ENCODE measurements around the gene RIPK1. TPM values are rescaled to one million over a fixed set of nuclear protein-coding genes. Genes with fewer than 3 reads are reported as not detected.
"Not testable (repeated sequence)": the region's sequence is repeated elsewhere in the genome, so short reads cannot be mapped to it uniquely, and the experiment has no call there.

Gene RIPK1
- total RNA-seq: 10 to 100 TPM; 30.2 to 35.0 TPM
- long read RNA-seq, full-length matches to known transcripts: 11 of 22 reads
- long read RNA-seq, partial matches to known transcripts: 3 of 22 reads
- long read RNA-seq, other reads (novel, unspliced or antisense): 8 of 22 reads

DNA sequence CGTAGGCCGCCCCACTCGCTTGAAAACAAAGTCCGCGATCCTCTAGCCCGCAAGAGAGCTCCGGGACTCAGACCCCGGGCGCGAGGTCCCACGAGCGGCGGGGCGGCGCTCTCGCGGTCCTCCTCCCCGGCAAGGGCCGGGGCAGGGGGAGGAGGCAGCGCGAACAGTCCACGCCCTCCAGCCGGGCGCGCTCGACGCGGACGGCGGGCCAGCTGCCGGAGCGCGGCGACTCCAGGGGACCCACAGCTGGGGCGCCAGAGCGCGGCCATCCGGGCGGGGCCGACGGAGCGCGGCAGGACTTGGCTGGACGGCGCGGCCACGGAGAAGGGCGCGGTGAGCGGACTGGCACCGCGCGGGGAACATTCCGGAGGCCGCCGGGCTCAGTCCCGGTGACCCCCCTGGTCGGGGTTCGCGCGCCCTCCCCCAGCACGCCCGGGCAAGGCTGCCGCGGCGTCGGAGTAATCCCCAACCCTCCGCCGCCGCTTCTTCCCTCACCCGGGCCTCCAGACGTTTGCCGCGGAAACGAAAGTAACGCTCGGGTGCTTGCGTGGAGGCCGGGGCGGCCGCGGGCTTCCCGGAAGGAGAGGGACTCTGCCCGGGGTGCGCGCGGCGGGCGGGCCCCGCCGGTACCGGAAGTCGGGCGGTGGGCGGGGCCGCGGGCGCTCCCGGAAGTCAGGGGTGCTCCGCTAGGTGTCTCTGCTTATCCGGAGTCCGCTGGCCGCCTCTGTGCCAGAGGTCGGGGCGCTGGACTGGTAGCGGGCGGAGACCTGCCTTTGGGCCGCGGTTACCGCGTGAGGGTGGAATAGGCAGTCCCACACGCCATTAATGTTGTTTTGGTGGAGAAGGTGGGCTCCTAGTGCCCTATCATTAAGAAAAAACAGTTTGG, at the start of gene RIPK1:
Gene RIPK1, plus strand, starts transcription at position 166 of the 886 bp plus-strand sequence. CDS start 8,330 bp downstream, outside the sequence.
- ATAC-seq (peak; percentile 81), DNase-seq (peak; percentile 95 to 98)
- intact Hi-C loops (cut with DNase I, micrococcal nuclease): no loop called here

DNA sequence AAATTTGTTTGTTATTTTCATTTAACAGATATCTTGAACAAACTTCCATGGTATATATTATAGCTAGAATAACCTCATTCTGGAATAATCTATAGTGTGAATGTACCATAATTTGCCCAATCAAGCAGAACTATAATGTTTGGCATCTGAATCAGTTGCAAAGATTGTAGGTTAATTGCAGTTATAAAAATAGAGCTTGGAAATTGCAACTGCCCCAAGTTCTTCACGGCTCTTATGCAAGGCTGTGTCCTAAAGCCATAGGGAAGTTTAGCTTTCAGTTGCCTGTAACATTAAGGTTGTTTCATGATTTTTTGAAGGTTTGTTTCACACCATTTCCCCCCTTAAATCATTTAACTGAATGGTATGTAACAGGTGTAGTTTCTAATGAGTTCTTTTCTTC, 49.2 kb upstream of the RIPK1 start:
- intact Hi-C loops (cut with DNase I, micrococcal nuclease): no loop called here
- DNase-seq (no peak), ATAC-seq (peak; percentile 59)

DNA sequence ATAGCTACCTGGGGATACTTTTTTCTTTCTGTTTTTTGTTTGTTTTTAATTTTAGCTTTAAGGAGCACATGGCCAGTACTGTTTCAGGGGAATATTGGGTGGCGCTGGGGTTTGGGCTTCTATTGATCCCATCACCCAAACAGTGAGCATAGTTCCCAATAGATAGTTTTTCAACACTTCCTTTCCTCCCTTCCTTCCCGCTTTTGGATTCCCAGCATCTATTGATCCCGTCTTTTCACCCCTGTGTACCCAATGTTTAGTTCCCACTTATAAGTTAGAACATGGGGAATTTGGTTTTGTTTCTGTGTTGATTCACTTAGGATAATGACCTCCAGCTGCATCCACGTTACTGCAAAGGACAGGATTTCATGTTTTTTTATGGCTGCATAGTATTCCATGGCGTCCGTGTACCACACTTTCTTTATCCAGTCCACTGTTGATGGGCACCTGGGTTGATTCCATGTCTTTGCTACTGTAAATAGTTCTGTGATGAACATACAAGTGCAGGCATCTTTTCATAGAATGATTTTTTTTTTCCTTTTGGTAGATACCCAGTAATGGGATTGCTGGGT, 48.5 kb upstream of the RIPK1 start:
- intact Hi-C loops (cut with DNase I, micrococcal nuclease): no loop called here
- ATAC-seq (no peak), DNase-seq (no peak)

DNA sequence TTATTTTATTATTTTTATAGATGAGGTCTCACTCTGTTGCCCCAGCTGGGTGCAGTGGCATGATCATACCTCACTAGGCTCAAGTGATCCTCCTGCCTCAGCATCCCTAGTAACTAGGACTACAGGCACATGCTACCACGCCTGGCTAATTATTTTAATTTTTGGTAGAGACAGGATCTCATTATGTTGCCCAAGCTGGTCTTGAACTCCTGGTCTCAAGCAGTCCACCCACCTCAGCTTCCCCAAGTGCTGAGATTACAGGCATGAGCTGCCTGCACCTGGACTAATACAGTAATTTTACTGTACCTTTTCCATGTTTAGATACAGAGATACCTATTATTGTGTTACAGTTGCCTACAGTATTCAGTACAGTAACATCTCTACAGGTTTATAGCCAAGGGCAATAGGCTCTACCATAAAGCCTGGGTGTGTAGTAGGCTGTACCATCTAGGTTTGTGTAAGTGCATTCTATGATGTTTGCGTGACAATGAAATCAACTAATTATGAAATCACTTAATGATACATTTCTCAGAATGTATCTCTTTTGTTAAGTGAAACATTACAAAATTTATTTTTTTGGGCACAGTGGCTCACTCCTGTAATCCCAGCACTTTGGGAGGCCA, 47.2 kb upstream of the RIPK1 start:
- DNase-seq; intact Hi-C loops (cut with DNase I, micrococcal nuclease): not testable (repeated sequence)
- peak; percentile 51 for ATAC-seq

DNA sequence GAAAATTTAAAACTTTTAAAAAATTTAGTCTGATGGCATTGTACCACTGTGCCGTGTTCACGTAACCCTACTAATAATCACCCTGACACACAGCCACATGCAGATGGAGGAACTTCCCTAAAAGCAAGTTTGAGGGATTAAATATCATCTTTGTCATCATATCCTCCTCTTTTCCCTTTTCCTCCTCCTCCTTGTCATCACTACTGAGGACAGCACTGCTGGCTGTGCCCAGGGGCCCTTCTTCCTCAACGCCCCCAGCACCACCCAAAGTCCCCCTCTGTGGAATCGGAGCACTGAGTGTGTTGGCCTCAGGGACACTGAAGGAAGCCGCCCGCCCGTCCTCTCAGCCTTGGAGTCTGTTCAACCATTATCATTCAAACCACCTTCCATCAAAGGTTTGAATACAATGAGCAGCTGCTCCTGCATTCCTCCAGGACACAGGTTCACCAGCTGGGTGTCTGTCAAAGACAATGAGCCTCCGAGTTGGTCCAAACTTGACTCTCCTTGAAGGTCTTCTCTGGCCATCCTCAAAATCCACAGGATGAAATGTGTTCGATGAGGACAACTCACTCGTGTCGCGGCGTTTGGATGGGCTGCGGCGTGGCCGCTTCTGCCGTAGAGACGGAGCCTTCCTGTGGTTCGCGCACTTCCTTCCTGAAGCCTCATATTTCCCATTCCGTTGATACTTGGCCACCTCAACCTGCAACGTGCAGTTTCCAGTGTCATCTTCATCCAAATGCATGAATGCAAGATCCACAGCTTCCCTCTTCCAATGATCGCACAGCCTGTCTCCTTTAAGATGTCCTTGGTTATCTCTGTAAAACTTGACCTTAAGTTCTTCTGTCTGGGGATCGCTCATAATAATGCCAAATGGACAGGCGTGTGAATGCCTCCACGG, 45.3 kb upstream of the RIPK1 start:
- DNase-seq (peak in 1 of 2 donors; percentile 45), ATAC-seq (peak; percentile 23)
- intact Hi-C loops (cut with DNase I, micrococcal nuclease): no loop called here

DNA sequence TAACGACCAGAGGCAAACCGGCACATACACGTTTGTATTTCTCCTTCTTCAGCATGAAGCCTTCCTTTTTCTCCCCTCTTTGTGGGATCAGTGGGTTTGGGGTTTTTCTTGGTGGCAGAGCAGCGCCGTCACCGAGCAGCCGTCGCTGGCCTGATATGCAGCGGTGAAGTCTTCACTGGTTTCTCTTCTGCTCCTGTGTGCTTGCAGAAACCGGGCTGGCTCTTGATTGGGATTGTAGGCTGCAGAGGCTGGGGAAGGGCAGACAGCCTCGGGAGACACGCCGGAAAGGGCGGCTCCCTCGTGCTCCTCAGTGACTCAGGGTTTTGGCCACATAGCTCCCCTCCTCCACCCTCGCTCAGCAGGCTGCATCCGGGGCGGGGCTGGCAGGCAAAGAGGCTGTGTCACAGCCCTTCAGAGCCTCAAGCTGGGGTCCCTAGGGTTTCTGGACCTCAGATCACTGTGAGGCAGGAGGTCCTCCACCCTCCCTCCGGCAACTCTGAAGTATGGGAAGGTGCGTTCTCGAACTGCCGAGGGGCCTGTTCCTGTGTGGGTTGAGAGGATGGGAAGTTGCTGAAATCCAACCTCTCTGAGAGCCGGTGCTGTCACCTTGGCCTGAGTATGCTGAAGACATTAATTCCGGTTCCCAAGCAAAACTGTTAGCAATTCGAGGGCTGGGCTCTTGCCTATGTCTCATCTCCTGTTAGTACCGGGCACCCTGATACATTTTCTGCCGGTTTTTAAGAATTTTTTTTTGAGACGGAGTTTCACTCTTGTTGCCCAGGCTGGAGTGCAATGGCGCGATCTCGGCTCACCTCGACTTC, 44.4 kb upstream of the RIPK1 start:
- peak; percentile 96 for ATAC-seq
- intact Hi-C loops (cut with DNase I, micrococcal nuclease): no loop called here
- peak; percentile 91 to 94 for DNase-seq

DNA sequence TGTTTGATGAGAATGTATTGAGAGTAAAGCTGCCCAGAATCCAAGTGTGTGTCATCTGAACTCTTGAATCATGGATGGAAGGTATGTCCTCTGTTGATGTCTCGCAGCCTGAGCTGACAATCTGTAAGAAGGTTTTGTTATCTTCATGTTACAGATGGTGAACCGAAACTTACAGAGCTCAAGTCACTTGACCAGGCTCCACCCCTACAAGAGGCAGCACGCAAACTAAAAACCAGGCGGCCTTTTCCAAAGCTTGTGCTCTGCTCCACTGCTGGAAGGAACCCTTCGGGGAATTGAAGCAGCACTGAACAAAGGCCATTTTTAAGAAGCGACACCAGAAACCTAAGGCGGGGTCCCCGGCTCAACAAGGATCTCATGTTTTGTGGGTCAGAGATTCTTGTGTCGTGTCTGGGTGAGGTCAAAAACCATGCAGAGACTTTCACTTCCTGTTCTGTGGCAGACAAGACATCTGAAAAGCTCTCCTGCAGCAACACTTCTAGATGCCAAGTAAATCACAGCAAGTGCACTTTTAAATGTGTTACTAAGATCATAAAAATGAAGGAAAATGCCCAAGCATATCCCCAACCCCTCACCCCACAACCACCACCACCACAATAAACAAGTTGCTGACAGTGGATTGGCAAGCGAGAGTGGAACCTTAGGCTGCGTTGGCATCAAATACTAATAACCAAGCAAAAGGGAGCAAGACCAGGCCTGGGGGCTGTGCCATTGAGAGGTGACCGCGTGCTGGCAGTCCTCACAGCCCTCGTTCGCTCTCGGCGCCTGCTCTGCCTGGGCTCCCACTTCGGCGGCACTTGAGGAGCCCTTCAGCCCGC, 41.3 kb upstream of the RIPK1 start:
- intact Hi-C loops (cut with DNase I, micrococcal nuclease): no loop called here
- DNase-seq: no peak
- ATAC-seq: no peak

DNA sequence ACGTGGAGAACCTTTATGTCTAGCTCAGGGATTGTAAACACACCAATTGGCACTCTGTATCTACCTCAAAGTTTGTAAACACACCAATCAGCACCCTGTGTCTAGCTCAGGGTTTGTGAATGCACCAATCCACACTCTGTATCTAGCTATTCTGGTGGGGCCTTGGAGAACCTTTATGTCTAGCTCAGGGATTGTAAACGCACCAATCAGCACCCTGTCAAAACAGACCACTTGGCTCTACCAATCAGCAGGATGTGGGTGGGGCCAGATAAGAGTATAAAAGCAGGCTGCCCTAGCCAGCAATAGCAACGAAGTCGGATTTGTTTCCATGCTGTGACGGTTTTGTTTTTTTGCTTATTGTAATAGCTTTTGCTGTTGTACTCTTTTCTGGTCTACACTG, 40.1 kb upstream of the RIPK1 start:
- ATAC-seq; DNase-seq; intact Hi-C loops (cut with DNase I, micrococcal nuclease): not testable (repeated sequence)

DNA sequence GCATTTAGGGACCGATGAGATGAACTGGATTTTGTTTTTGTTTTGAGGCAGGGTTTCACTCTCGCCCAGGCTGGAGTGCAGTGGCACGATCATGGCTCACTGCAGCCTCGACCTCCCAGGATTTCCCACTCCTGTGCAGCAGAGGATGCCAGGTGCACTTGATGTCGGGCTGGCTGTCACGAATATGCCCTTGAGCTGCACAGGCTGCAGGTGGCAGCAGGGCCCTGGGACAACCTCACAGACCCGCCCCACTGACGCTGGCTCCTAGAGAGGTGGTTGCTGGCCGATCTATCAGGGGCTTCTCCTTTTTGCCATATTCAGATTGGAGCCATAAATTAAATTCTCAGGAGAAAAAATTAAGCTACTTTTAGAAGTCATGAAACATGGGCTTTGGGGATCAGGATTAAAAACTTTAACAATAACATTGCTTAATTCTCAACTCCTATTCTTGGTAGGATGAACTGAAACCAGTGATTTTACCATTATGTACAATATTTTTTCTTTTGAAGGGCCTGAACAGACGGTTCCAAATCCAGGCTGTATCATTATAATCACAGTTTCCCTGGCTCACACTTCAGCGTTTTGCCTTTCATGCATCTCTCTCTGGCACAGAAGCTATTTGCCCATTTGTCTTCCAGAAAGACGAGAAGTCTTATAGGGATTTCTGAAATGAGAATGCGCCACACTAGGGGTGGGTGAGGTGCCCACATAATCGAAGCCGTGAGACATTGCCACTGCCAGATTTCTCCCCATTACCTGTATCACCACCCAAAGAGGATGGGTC, 36.2 kb upstream of the RIPK1 start:
- DNase-seq (no peak), ATAC-seq (peak; percentile 66)
- intact Hi-C loops (cut with DNase I, micrococcal nuclease): no loop called here

DNA sequence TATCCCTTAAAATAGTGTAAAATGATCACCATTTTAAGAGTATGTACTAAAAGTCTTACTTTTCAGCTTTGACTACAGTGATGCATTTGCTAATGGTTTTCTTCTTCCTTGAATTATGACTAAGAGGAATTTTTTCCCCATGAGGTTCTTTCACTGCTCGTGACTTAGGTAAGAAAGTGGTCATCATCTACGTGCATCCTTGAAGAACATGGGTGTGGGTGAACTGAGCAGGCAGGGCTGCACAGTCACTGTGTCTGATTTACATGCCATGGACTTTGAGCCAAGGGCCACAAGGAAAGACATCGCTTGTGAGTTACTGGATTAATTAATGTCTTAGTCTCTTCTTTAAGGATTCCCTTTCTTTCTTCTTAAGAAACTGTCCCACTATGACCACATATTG, 35.3 kb upstream of the RIPK1 start:
- intact Hi-C loops (cut with DNase I, micrococcal nuclease): no loop called here
- ATAC-seq (peak; percentile 99), DNase-seq (no peak)

DNA sequence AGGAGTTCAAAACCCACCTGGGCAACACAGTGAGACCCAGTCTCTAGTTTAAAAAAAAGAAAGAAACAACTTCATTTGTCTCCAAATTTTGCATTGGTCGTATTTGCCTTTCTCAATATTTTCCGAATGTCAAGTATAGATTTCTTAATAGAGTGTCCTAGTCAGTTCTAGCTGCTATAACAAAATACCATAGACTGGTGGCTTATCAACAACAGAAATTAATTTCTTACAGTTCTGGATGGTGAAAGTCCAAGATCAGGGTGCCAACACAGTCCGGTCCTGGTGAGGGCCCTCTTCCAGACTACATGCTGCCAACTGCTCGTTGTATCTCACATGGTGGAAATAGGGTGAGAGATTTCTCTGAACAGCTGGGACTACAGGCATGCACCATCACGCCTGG, 34.6 kb upstream of the RIPK1 start:
- intact Hi-C loops (cut with DNase I, micrococcal nuclease): no loop called here
- DNase-seq (no peak), ATAC-seq (no peak)

DNA sequence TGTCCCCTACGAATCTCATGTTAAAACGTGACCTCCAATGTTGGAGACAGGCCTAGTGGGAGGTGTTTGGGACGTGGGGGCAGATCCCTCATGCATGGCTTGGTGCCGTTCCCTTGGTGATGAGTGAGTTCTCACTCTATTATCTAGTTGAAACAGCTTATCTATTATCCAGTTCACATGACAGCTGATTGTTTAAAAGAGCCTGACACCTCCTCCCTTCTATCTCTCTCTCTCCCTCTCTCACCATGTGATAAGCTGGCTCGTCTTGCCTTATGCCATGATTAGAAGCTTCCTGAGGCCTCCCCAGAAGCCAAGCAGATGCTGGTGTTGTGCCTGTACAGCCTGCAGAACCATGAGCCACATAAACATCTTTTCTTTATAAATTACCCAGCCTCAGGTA, 32.9 kb upstream of the RIPK1 start:
- ATAC-seq (no peak), DNase-seq (no peak)
- intact Hi-C loops (cut with DNase I, micrococcal nuclease): no loop called here

DNA sequence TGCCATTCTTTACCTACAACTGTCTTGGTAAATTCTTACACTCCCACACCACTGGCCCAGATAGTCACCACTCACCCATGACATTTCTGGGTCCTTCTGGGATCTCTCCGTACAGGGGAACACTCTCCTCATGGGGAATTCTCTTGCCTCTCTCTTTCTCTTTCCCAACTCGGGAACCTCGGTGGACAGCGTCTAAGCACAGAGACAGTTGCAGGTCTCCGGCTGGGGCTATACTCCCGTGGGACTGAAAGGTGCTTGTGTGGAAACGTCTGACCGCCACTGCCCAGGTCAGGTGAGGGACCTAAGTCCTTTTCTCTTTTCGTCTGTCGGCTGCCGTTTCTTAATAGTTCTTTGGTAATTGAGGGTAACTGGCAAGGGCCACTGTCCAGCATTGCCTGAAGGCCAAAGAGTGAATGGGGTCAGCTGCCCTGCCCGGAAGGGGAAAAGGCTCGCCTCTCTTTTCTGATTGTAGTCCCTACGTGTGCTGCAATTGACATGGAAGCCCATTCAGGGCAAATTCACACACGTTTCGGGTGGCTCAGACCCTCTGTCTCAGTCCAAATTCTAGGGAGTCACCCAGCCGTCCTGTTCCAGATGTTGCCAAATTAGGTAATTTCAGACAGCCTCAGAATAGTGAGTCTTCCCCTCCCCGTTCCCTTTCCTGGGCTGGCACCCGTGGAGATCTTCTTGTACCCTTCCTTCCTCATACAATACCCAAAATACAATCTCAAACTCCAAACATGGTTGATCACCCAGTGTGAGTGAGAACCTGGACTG, 31.2 kb upstream of the RIPK1 start:
- ATAC-seq (no peak), DNase-seq (no peak)
- intact Hi-C loops (cut with DNase I, micrococcal nuclease): no loop called here

DNA sequence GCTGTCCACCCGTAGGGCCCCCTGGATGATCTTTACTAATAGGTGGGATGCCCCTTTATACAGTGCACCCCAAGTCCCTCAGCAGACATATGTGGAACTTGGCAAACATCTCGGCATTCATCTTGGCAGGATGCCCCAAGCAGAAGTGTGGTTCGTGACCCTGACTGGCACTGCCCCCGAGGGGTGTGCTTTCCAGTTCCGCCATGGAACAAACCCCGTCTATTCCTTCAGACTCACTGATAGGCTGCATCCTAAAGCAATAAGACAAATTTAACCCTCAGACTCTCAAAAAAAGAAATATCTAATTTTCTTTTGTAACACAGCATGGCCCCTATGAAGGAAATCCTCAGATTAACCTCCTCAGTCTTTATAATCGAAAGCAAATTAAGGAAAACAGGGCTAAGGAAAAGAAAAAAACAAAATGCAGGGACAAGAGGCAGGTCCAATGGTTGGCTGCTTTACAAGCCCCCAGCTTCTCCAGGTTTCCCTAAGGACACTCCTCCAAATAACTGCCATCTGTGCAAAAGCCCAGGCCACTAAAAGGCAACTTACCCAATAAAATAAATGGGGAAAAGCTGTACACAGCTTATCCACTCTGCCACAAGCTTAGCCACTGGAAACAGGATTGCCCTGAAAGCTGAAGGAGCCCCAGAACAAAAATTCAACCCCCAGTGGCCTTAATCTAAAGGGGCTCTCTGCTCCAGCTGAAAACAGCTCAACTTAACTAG, 30.5 kb upstream of the RIPK1 start:
- intact Hi-C loops (cut with DNase I, micrococcal nuclease): no loop called here
- DNase-seq (no peak), ATAC-seq (no peak)

DNA sequence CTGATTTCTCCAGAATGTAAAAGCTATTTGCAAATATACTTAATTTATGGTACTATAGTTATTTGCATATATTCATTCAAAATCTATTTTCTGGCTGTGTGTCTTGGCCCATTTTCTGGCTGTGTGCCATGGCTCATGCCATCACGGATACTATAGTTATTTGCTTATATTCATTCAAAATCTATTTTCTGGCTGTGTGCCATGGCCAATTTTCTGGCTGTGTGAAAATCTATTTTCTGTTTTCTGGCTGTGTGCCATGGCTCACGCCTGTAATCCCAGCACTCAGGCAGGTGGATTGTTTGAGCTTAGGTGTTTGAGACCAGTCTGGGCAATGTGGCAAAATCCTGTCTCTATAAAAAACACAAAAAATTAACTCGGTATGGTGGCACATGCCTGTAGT, 28.9 kb upstream of the RIPK1 start:
- intact Hi-C loops (cut with DNase I, micrococcal nuclease): no loop called here
- DNase-seq (no peak), ATAC-seq (no peak)

Measured in left colon (tissue), 2 donors.